SH-SY5Y (cell line): ENCODE measurements around the gene NUP93.

ENCODE experiments used
- GATA2 ChIP-seq: IDR thresholded peaks from 2 replicates; pipeline ENCODE4 v1.6.1; 2011; ENCODE audit warnings: mild to moderate bottlenecking, low read depth, low read length
- GATA3 ChIP-seq: IDR thresholded peaks from 2 replicates; pipeline ENCODE4 v1.6.1; 2011; ENCODE audit warnings: low read depth, mild to moderate bottlenecking, low read length, moderate library complexity

NUP93 gene

GRCh38 chr16:56729735-56730662 lies at the start of gene NUP93:
Gene NUP93, plus strand, starts transcription at chr16:56730129. Its CDS starts 18,119 bp downstream, at chr16:56748248.
- TF ChIP-seq GATA2 (no peak), GATA3 (no peak)

- no peak for TF ChIP-seq GATA3
- TF ChIP-seq GATA2 = no peak
Measured at GRCh38 chr16:56681939-56682702, 47.8 kb upstream of the NUP93 start, which contains the start of gene MT1X. Gene MT1X, plus strand, starts transcription at chr16:56682470. Its CDS starts 71 bp downstream, at chr16:56682541.

- TF ChIP-seq GATA3 (no peak), GATA2 (no peak)
Measured at GRCh38 chr16:56682703-56683397, 47.1 kb upstream of the NUP93 start.

- TF ChIP-seq GATA3 = no peak
- no peak for TF ChIP-seq GATA2
Measured at GRCh38 chr16:56683424-56684172, 46.3 kb upstream of the NUP93 start.

- no peak for TF ChIP-seq GATA2
- no peak for TF ChIP-seq GATA3
Measured at GRCh38 chr16:56684256-56684925, 45.5 kb upstream of the NUP93 start.

- no peak for TF ChIP-seq GATA2
- no peak for TF ChIP-seq GATA3
Measured at GRCh38 chr16:56684926-56685590, 44.9 kb upstream of the NUP93 start.

- no peak for TF ChIP-seq GATA3
Measured at GRCh38 chr16:56686758-56687157, 43.2 kb upstream of the NUP93 start.

- TF ChIP-seq GATA2 (no peak), GATA3 (no peak)
Measured at GRCh38 chr16:56688762-56689161, 41.2 kb upstream of the NUP93 start.

- TF ChIP-seq GATA2 = no peak
- no peak for TF ChIP-seq GATA3
Measured at GRCh38 chr16:56689171-56689570, 40.8 kb upstream of the NUP93 start.

- TF ChIP-seq GATA2 (no peak), GATA3 (no peak)
Measured at GRCh38 chr16:56690420-56691122, 39.4 kb upstream of the NUP93 start.

GRCh38 chr16:56691885-56692284 lies 38.0 kb upstream of the NUP93 start:
- TF ChIP-seq GATA3 (no peak), GATA2 (no peak)

- TF ChIP-seq GATA2 = no peak
- TF ChIP-seq GATA3 = no peak
Measured at GRCh38 chr16:56695246-56695645, 34.7 kb upstream of the NUP93 start.
